Measurements from ENCODE around the gene TMCO6. TPM values are rescaled to one million over a fixed set of nuclear protein-coding genes. Genes with fewer than 3 reads are reported as not detected.
A peak's percentile ranks its signal among the peaks of the same experiment; 100 is the strongest.

Gene TMCO6
- total and polyA plus RNA-seq, 2 of the 4 experiments (the other 2 are of a cell fraction): 6.6 to 10.6 TPM

- Histone ChIP-seq H3K56ac (ENCODE audit: extremely low read depth, insufficient read depth, low read length) (peak overlapping the region; percentile 85), H3K23ac (ENCODE audit: low read depth, low read length) (peak overlapping the region; percentile 94), H3K4me3 (ENCODE audit: insufficient read depth, low read depth, low read length) (peak overlapping the region; percentile 83), H3K36me3 (ENCODE audit: control insufficient read depth, insufficient read depth, low read length) (peaks cover 22% of the 10 kb centered on the region), H2BK20ac (ENCODE audit: low read depth, low read length) (no peak overlapping the region), H3K14ac (replicated peaks; ENCODE audit: low read depth, low read length) (peak overlapping the region; percentile 97), H4K91ac (ENCODE audit: insufficient read depth, low read depth, low read length) (peak overlapping the region; percentile 34; the same call in 1 of the 2 replicates), H3K27ac (ENCODE audit: insufficient read depth, low read length) (peak overlapping the region; percentile 92), H2BK5ac (ENCODE audit: low read depth, low read length, poor library complexity, severe bottlenecking) (peak overlapping the region; percentile 77), H4K5ac (ENCODE audit: low read depth, low read length) (peak overlapping the region; percentile 70), H2AFZ (replicated peaks; ENCODE audit: low read length, poor library complexity) (peak overlapping the region; percentile 98), H2AK9ac (replicated peaks; ENCODE audit: low read depth, low read length, poor library complexity) (peak overlapping the region; percentile 89), H4K8ac (ENCODE audit: low read depth in 2 of 2, low read length in 2 of 2) (peak overlapping the region; percentile 93 to 98), H2AK5ac (ENCODE audit: low read depth, low read length) (no peak overlapping the region; the same call in 1 of the 2 replicates), H3K9ac (ENCODE audit: low read depth, low read length) (peak overlapping the region; percentile 94), H3K27me3 (ENCODE audit: control insufficient read depth, insufficient read depth, low read length) (no peaks in the 10 kb centered on the region), H2BK120ac (ENCODE audit: low read depth, low read length) (0 out of 2 replicates have a peak overlapping the region, but pooled peaks have one; percentile 73), H3K4ac (ENCODE audit: low read depth, low read length) (peak overlapping the region; percentile 96), H3K79me1 (ENCODE audit: low read depth in 1 of 2, low read length in 2 of 2) (peaks cover 38 to 43% of the 10 kb centered on the region in 2 experiments), H3K4me1 (ENCODE audit: control insufficient read depth, insufficient read depth, low read length) (peaks cover 2% of the 10 kb centered on the region; the same call in 1 of the 2 replicates), H3K9me3 (ENCODE audit: control insufficient read depth, insufficient read depth, low read length) (no peaks in the 10 kb centered on the region), H4K20me1 (ENCODE audit: insufficient read depth, low read length) (no peaks in the 10 kb centered on the region), H3K4me2 (ENCODE audit: low read depth, low read length) (peak overlapping the region; percentile 75), H3K9me1 (ENCODE audit: insufficient read depth, low read length) (no peaks in the 10 kb centered on the region), H3K18ac (ENCODE audit: low read depth, low read length) (no peak overlapping the region), H2BK15ac (ENCODE audit: low read depth, low read length) (0 out of 3 replicates have a peak overlapping the region, but pooled peaks have one; percentile 46)
- TF ChIP-seq BHLHE40 (IDR thresholded peaks at IDR 0.05; ENCODE audit: low read depth, low read length) (no peak), MXI1 (IDR thresholded peaks at IDR 0.05; ENCODE audit: borderline replicate concordance, low read depth, low read length) (no peak), CHD1 (IDR thresholded peaks at IDR 0.05; ENCODE audit: low read depth, low read length) (no peak), POLR2A (IDR thresholded peaks at IDR 0.05; ENCODE audit: low read depth, low read length) (no peak), NFE2L2 (IDR thresholded peaks at IDR 0.05; ENCODE audit: low read depth, low read length) (no peak), CEBPB (IDR thresholded peaks at IDR 0.05; ENCODE audit: low read depth, low read length) (no peak)
- TF ChIP-seq, protein P1, sequence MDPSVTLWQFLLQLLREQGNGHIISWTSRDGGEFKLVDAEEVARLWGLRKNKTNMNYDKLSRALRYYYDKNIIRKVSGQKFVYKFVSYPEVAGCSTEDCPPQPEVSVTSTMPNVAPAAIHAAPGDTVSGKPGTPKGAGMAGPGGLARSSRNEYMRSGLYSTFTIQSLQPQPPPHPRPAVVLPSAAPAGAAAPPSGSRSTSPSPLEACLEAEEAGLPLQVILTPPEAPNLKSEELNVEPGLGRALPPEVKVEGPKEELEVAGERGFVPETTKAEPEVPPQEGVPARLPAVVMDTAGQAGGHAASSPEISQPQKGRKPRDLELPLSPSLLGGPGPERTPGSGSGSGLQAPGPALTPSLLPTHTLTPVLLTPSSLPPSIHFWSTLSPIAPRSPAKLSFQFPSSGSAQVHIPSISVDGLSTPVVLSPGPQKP (IDR thresholded peaks at IDR 0.05; ENCODE audit: borderline replicate concordance, low read depth, low read length): no peak
- dilution Hi-C loops (cut with HindIII; ENCODE audit: low sequenced_read_pairs, unreplicated experiment) (no loop called here), in situ Hi-C loops (cut with MboI; ENCODE audit: low sequenced_read_pairs) (loop anchor here (25.0 kb wide), 1 partner anchor 897 kb away; no protein-coding TSS in a partner anchor), intact Hi-C loops (cut with micrococcal nuclease) (loop anchor here (10.0 kb wide), 1 partner anchor 446 kb away; no protein-coding TSS in a partner anchor)
- ChIA-PET POLR2A (ENCODE audit: unreplicated experiment) (interaction anchor here (0.7 to 0.9 kb wide), 2 partner anchors 10 to 653 kb away, joined by 4 read pairs; partner anchors contain the start of gene ZMAT2), CTCF (no interaction called here)
- WGBS, 2 experiments (ENCODE audit: extremely low coverage in 2 of 2, insufficient read length in 1 of 2): no CpG with 5 or more reads among the region's 8 CpGs
- DNase-seq: no peak
- no TSS peak for BruUV-seq (replicated peaks)
- ATAC-seq (ENCODE audit: low read depth): peak; percentile 3
Measured at GRCh38 chr5:140690376-140690932, 51.2 kb downstream of the TMCO6 start.

All from IMR-90 (cell line).